Measurements from ENCODE around the gene SART1.

The SART1 gene

DNA sequence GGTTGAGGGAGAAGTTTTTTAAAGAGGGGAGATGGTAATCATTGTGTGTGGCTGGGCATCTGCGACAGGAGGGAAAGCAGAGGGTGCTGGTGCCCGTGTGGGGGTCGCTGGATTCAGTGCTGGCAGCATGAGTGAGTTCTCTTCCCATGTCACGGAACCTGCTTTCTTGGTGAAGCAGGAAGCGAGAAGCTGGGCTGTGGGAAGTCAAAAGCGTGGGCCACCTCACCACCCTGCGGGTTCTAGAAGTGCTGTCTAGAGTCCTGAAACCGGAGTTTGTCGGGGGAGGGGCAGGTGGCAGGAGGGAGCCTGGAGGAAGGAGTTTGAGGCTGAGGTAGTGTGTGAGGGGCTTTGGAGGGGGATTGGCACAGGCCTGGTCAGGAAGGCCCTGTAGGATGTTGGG lies 14.2 kb downstream of the SART1 start:
- H3K4me3 ChIP-seq (ENCODE audit: low read depth, low read length): no peak overlapping the region
- ChIA-PET CTCF (interaction anchor here (0.8 to 44.9 kb wide), 3 partner anchors 10 to 93 kb away, joined by 3 to 1090 read pairs (median 11); partner anchors contain the start of genes CCDC85B, CTSW, EFEMP2 and FIBP), POLR2A (interaction anchor here (1.1 kb wide), 1 partner anchor 77 kb away, joined by 3 read pairs; no protein-coding TSS in a partner anchor)
- DNase-seq (ENCODE audit: low read depth, low spot score): no peak
- TF ChIP-seq, protein P1, sequence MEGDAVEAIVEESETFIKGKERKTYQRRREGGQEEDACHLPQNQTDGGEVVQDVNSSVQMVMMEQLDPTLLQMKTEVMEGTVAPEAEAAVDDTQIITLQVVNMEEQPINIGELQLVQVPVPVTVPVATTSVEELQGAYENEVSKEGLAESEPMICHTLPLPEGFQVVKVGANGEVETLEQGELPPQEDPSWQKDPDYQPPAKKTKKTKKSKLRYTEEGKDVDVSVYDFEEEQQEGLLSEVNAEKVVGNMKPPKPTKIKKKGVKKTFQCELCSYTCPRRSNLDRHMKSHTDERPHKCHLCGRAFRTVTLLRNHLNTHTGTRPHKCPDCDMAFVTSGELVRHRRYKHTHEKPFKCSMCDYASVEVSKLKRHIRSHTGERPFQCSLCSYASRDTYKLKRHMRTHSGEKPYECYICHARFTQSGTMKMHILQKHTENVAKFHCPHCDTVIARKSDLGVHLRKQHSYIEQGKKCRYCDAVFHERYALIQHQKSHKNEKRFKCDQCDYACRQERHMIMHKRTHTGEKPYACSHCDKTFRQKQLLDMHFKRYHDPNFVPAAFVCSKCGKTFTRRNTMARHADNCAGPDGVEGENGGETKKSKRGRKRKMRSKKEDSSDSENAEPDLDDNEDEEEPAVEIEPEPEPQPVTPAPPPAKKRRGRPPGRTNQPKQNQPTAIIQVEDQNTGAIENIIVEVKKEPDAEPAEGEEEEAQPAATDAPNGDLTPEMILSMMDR (IDR thresholded peaks at IDR 0.05; ENCODE audit: insufficient read depth, low read length, missing control alignments): no peak

DNA sequence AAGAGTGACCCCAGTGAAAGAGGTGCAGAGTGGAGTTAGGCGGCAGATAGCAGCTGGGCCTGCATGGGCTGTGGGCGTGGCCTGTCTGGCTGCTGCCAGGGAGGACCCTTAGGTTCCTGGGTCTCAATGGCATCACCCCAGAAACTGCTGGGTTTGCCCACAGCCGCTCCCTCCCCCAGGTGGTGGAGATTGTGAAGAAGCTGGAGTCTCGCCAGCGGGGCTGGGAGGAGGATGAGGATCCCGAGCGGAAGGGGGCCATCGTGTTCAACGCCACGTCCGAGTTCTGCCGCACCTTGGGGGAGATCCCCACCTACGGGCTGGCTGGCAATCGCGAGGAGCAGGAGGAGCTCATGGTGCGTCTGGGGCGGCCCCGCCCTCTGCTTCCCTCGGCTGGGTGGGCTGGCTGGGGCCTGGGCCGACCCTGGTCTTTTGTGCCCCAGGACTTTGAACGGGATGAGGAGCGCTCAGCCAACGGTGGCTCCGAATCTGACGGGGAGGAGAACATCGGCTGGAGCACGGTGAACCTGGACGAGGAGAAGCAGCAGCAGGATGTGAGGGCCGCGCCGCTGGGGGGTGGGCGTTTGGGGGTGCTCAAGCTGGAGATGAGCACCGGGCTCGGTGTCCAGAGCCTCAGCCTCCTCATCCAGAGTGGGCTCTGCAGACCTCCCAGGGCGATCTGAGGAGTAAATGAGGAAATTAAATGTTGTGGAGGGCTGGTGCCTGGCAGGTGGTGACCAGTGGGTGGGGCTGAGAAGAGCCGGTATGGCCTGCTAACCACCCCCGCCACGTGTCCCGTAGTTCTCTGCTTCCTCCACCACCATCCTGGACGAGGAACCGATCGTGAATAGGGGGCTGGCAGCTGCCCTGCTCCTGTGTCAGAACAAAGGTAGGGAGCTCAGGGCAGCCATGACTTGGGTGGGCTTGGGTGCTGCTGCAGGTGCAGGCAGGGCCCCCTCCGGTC lies 15.0 kb downstream of the SART1 start:
- TF ChIP-seq, protein P1 (IDR thresholded peaks at IDR 0.05; ENCODE audit: insufficient read depth, low read length, missing control alignments): no peak
- POLR2A ChIA-PET: no interaction called here
- no peak overlapping the region for H3K4me3 ChIP-seq (ENCODE audit: low read depth, low read length)
- no peak for DNase-seq (ENCODE audit: low read depth, low spot score)
- CTCF ChIA-PET: interaction anchor here (1.0 to 44.9 kb wide), 6 partner anchors 9 to 159 kb away, joined by 3 to 1090 read pairs (median 6); partner anchors contain the start of genes CCDC85B, CTSW, EFEMP2 and FIBP

DNA sequence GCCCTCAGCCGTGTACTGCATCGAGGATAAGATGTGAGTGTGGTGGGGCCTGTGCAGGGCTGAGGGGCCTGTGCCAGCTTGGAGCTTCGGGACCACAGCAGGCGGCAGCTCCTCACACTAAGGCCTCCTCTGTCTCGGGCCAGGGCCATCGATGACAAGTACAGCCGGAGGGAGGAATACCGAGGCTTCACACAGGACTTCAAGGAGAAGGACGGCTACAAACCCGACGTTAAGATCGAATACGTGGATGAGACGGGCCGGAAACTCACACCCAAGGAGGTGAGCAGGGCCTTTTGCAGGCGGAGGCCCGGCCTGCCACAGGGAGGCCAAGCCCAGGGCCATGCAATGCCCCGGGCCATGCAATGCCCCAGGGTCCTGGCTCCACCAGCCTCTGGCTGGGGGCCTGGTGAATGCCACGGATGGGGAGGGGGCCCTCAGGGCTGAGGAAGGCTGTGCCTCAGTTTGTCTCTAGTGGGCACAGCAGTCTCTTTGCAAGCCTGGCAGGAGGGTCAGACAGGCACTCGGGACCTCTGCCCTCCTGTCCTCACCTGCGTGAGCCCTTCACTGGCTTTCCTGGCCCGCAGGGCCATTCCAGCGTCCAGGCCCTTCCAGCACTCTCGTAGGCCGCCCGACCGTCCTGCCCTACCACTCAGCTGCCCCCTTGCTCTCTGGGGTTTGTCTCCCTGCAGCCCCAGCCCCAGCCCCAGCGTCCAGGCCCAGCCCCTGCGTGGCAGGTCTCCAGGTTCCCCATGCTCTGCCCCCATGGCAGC lies 16.3 kb downstream of the SART1 start:
- ChIA-PET POLR2A (no interaction called here), CTCF (interaction anchor here (1.0 to 44.9 kb wide), 6 partner anchors 10 to 267 kb away, joined by 3 to 1090 read pairs (median 3); partner anchors contain the start of genes CCDC85B, CTSW, EFEMP2 and FIBP)
- no peak overlapping the region for H3K4me3 ChIP-seq (ENCODE audit: low read depth, low read length)
- TF ChIP-seq, protein P1 (IDR thresholded peaks at IDR 0.05; ENCODE audit: insufficient read depth, low read length, missing control alignments): no peak
- DNase-seq (ENCODE audit: low read depth, low spot score): no peak

DNA sequence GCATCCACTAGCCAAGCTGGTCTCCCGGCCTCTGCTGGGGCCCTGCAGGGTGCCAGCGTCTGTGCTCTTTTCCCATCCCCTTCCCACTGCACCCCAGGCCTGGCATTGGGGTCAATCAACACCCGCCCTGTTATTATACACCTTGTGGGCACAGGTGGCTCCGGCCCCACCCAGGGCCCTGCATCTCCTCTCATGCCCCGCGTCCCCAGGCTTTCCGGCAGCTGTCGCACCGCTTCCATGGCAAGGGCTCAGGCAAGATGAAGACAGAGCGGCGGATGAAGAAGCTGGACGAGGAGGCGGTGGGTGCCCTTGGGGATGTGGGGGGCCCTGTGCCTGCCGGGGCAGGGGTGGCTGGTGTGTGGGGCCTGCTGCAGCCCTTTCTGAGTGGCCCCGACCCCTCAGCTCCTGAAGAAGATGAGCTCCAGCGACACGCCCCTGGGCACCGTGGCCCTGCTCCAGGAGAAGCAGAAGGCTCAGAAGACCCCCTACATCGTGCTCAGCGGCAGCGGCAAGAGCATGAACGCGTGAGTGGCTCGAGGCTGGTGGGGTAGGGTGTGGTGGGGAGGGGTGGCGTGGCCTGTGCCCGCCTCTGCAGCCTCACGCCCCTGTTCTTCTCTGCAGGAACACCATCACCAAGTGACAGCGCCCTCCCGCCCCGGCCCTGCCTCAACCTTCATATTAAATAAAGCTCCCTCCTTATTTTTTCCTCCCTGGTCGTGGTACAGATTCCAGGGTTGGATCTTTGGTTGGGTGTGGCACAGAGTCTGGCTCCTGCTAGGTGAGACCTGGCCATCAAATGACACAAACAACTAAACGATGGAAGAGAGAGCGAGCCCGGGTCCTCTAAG lies 17.1 kb downstream of the SART1 start:
- CTCF ChIA-PET: interaction anchor here (1.3 to 44.9 kb wide), 4 partner anchors 9 to 268 kb away, joined by 3 to 1090 read pairs (median 5); partner anchors contain the start of genes CCDC85B, CTSW, EFEMP2 and FIBP
- POLR2A ChIA-PET: interaction anchor here (1.0 kb wide), 1 partner anchor 24 kb away, joined by 3 read pairs; no protein-coding TSS in a partner anchor
- TF ChIP-seq, protein P1 (IDR thresholded peaks at IDR 0.05; ENCODE audit: insufficient read depth, low read length, missing control alignments): no peak
- H3K4me3 ChIP-seq (ENCODE audit: low read depth, low read length): no peak overlapping the region
- DNase-seq (ENCODE audit: low read depth, low spot score): no peak

DNA sequence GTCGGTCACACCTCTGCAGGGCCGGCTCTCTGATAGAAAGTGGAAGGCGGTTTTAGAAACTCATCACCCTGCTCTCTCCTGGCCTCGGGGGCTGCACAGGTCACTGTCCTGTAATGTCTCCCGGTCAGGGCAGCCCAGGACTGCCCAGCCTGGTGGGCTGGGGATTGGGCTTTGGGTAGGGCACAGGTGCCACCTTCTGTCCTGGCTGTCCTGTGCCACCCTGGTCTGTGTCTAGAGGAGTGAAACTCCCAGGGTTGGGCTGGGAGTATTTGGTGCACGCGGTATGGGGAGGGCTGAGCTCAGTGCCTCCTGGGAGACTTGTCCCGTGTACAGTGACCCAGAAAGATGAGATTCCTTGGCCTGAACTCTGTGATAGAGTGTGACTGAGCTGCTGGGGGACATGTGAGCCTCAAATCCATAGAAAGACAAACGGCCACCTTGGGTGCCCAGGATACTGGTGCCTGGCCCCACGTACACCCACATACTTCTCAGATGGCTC lies 17.8 kb downstream of the SART1 start:
- ChIA-PET CTCF (interaction anchor here (1.1 to 44.9 kb wide), 5 partner anchors 9 to 268 kb away, joined by 3 to 1090 read pairs (median 4); partner anchors contain the start of genes CCDC85B, CTSW, EFEMP2 and FIBP), POLR2A (interaction anchor here (1.0 kb wide), 1 partner anchor 23 kb away, joined by 3 read pairs; no protein-coding TSS in a partner anchor)
- no peak overlapping the region for H3K4me3 ChIP-seq (ENCODE audit: low read depth, low read length)
- no peak for DNase-seq (ENCODE audit: low read depth, low spot score)
- TF ChIP-seq, protein P1 (IDR thresholded peaks at IDR 0.05; ENCODE audit: insufficient read depth, low read length, missing control alignments): no peak
